Glomerular endothelial cell (primary cell): Measurements from ENCODE around the gene TLX3. TPM values are rescaled to one million over a fixed set of nuclear protein-coding genes. Genes with fewer than 3 reads are reported as not detected.
"Not testable (repeated sequence)": the region's sequence is repeated elsewhere in the genome, so short reads cannot be mapped to it uniquely, and the experiment has no call there.

ENCODE experiments used
- DNase-seq: peaks from one replicate; pipeline ENCODE4 v3.0.0-alpha.2; 2011; ENCODE audit warnings: low read depth, low spot score; ENCODE audit errors: extremely low read depth
- total RNA-seq: library from RNA; depleted of rRNA; stranded (reverse); fragments of >200 nt; gene quantifications from 2 replicates; pipeline ENCODE4 v1.2.3, GENCODE V29; 2015

Gene TLX3
- total RNA-seq = not detected in 2 replicates

DNA sequence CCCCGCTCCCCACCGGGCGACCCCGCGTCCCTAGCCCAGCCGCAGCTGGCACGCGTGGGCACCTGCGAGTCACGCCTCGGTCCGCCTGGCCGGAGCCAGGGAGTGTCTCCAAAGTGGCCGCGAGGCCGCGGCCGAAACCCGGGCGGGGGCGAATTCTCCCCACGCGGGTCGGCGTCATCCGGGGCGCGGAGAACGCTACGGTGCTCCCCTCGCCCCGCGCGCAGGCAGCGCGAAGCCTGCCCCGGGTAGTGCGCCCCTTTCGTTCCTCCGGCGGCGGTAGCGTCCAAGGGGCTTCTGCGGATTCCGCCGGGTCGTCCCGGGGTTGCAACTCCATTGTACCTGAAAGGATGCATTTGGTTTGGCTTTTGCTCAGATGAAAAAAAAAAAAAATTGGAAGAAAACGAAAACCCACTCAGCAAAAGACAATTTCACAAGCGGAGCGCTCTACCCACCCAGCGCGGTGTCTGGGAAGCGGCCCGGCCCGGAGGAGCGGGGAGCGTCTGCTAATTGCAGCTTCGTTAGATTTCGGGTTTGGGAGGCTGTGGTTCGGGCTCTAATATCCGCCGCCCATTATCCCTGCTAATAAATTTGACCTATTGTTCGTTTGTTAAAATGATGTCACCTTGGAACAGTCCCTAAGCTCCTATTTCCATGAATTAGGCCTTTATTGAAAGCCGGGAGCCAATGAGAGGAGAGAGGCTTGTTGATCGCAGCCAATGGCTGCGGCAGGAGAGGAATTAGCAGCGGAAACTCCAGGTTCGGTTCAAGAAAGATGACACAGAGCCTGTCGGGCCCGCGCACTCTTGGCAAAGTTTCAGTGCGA lies at the start of gene TLX3:
TSS of gene TLX3 (plus strand) at position 796 of the 823 bp plus-strand sequence. CDS start 118 bp downstream, outside the sequence.
- DNase-seq = no peak

DNA sequence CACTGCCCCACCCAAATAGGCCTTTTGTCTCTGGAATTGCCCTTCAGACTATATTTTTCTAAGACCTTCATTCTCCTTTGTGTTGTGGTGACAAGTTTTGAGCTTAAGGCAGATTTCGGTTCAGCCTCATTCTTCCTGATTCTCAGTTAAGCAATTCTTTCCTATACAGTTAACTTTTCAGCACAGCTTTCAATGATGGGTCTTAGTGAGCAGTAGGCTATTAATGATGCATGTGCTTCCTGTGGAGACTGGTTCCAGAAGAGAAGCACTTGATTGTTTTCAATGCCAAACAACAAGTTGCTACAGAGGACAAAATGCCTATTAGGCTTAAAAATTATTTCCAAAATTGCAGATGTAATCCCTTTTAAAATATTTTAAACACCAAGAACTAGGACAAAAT lies 47.7 kb upstream of the TLX3 start:
- DNase-seq = no peak

DNA sequence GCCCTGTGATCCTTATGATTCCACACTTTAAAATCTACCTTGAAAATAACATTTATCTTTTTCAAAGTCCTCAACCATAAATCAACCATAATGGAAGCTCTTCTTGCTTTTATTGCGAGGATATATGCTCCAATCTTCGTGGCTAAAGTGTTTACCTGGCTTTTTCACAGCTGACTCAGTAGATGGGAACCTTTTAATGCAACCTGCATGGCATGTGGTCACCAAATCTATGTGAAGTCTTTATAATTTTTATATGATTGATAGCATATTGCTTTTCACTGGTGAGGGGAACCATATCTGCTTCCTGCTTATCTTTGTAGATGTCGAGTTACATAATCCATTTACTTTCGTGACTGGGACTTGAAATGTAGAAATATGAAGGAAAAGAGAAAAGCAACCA lies 47.1 kb upstream of the TLX3 start:
- DNase-seq = no peak

DNA sequence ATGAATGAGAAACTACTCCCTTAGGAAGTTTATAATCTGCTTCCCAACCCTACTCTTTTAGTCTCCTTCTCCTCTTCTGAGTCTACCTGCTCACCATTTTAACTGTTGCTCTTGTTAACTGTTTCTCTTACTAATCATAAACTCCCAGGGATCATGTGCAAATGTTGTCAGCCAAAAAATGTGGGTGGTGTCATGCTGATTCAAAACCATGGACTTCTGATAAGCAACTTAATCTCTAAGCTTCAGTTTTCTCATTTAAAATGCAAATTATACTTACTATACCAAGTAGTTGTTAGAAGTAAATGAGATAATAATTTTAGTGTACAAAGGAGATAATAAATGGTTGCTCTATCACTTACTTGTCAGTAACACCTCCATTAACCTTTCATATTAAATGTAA lies 45.9 kb upstream of the TLX3 start:
- DNase-seq = no peak

DNA sequence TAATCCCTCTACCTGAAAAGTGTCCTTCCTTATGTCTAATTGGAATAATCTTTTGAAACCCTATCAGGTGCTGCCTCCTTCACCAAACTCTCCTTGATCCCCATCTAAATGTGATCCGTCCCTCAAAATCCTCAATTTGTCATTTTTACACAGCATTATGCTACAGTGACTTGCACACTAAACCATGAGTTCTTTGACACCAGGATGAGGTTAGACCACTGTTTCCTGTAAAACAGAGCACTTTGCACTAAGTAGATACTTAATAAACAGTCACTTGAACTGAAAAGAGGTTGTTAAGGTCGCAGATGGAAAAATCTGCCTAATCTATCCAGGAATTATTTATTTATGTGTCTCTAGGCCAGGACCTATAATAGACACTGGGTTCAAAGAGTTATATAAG lies 44.2 kb upstream of the TLX3 start:
- no peak for DNase-seq

DNA sequence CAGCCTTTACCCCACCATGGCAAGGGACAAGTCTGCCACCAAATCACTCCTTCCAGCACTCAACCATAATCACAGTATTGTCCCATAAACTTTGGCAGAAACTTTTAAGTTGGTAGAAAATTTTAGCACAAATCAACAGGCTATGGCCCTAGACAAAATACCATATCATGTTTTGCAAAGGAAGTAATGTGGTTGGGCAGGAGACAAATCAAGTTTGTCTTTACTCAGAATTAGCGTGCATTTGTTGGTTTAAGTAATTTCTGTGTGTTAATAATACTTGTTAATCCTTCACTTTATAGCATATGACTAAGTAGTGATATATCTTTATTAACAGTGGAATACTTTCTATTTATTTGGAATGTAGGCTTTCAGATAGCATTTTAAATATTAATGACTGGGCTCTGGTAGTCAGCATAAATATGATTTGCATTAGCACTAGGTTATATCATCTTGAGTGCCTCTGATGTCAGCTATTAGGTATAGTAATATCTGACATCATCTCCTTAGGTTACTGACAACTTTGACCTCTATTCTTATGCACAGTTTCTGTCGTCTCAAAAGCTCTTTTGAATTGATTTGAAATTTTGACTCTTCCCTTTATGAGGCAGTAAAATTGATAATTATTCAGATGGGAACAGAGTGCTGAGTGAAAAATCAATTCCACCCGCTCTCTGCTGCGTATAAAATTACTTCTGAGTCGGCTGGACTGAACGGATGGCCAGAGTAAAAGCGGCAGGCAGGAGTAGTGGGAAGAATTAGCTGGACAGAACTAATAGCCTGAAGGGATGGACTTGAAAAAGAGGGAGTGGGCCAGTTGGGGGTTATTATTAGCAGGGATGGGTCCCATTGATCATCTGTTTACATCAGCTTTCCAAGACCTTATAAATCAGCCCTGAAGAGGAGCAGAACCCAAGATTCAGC lies 40.1 kb upstream of the TLX3 start:
- DNase-seq = no peak

DNA sequence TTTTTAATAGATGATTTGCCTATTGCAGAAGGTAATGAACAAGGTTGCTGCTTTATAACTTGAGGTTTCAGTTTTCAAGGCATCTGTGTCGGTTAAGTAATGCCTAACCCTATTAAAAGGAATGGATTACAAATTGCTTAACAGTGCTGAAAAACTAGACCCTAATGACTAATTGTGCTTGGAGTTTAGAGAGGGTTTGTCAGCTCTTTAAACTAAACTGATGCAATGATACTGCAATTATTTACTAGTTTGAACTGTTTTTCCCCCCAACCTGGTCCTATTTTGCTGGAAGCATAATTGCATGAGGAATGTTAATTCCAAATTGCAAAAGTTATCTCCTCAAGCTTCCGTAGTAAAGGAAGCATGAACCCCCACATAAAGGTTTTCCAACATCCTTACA lies 39.3 kb upstream of the TLX3 start:
- no peak for DNase-seq

DNA sequence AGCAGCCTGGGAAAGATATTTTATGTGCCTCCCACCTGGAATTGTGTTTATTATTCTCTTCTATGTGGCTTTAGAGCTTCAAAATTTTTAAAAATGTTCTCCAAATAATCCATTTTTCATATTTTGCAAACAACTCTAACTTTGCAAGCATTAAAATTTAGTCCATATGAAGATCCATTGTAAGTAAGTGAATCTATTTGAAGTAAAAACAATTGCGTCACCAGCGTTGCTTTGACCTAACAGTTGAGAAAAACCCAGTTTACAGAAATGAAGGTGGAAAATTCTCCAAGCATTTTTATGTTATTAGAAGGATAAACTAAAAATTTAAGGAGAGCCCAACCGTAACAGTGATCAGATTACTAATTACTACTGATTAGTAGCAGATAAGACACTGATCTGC lies 38.9 kb upstream of the TLX3 start:
- no peak for DNase-seq

DNA sequence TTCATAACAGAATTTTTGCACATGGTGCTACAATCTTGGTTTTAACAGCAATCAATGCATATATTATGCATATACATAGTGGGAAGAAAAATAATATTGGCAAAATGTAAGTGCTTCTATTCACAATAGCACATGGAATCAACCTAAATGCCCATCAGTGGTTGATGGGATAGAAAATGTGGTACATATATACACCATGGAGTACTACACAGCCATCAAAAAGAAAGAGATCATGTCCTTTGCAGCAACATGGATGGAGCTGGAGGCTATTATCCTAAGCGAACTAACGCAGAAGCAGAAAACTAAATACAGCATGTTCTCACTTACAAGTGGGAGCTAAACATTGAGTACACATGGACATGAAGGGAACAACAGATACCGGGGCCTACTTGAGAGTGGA lies 37.2 kb upstream of the TLX3 start:
- no peak for DNase-seq

DNA sequence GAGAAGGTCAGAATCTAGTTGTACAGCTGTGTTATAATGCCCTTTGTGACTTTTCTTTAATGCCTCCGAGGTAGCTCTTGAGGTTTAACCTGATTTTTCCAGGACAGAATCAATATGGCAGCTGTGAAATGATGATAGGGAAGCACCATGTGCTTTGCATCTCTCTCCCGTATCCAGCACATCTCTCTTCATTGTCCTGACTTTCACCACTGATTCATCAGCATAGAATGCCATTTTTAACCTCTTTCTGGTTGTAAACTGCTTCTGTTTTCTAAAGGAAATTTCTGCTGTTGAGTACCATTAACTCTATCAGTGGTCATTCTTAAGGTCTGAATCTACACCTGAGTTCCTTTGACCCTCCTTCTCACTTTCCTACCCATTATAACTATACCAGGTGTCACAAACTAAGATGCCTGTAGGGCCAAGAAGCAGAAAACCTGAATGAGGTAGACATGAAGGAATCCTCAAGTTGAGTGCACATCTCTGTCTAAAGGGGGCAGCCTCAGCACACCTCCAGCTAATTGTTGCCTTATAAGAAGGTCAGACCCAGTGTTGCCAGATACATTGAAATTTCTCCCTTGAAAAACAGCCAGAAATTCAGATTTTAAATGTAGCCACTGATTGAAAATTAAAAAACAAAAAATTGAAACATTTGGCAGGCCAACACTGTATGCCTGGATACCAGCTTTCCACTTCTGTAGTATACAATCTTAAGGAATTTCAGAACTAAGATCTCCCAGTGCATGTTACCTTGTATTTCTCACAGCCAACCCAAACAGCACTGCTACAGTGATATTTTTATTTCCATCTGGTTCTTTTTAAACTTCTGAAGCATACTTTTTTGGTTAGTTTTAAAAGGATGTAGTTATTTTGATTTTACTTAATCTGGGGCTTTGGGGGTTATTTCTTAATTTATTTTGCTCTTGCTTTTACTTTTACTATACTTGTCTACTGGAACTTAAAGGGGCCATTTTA lies 35.8 kb upstream of the TLX3 start:
- DNase-seq = no peak

DNA sequence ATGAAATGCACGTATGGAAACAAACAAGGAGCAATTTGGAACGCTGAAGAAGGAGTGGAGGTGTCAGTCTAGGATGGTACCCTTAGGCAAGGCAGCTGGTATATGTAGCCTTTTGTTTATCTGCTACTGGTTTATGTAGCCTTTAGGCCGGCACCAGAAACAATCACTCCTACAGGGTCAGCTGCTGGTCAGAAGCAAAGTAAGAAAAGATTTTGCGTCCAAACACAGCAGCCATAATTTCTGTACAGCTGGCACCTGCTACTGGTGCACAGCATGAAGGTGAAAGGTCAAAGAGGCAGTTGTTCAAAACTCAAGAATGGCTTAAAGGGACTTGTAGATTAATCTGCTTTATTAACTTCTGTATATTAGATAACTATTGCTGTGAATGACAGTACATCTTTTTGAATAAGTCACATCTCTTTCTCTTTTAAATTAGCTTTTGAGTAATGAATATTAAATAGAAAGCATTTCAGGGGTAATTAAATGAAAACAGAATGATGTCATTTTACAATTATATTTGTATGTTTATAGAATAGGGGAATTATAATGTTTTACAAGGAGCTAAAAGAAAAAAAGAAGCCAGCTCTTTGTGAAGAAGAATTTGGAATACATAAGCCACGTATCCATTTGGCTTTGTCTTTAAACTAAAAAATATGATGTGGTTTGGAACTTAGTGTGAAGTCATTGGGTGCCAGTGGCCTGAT lies 33.1 kb upstream of the TLX3 start:
- DNase-seq = no peak

DNA sequence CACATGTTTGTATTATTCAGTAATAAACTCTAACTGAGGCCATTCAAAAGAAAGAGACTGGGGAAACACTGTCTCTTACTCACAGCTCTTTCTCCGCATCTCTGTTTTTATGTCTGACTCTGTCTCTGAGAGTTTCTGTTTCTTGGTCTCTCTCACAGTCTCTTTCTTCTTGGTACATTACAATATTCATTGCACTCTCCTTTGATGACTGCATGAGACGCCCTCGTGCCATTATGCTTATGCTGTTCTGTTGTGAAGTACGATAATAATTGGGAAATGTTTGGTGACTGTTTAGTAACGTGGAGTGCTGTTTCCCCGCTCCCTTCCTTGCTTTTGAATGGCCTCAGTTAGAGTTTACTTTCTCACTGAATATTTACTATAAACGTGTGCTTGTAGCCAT lies 25.3 kb upstream of the TLX3 start:
- no peak for DNase-seq

DNA sequence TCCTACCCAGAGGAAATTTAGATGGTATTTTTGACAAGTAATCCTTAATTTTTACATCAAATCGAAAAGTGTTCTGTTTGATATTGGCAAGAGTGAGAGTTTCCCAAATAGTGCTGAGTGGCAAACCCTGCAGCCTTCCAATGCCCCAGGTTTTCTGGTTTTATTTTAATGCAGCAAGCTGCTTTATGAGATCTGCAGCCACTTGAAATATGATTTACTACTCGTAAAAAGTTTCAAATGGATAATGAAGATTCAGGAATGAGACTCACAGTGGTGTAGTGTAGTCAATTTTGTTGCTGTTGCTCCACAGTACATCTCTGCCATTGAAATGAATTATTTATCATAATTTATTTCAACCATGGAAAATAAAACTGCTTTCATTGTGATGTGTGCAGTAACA lies 23.6 kb upstream of the TLX3 start:
- DNase-seq = no peak

DNA sequence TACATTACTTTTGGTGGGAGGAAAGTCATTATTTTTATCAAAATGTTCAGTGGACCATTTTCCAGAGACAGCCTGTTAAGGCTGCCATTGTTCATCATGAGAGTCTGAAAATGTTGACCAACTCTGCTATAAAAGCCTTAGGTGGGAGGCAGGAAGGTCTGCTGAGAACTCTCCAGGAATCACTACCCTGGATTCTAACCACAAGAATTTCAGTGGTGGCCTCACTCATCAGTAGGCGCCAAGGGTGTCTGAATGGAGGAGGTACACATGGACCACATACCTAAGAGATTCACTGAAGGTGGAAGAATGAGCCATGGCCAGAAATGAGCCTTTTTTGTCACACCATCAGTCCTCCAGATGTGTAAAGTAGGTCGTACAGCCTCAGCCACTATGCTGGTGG lies 21.0 kb upstream of the TLX3 start:
- no peak for DNase-seq

DNA sequence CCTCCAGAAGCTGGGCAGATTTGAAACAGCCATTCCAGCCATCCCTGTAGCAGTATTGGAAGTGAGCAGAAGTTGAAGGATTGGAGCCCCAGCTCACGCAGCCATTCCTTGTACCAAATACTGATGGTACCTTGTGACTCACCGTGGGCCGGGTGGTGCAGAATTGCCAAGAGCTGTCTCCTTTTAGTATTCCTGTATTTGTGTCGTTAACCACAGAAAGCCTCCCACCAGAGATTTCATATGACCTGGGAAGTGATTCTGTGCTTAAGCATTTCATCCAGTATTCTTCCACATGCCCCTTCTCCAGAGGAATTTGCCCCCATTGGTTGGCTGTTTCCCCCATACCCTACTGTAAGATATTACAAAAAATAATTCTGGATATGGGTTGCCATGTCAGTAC lies 17.7 kb upstream of the TLX3 start:
- no peak for DNase-seq

DNA sequence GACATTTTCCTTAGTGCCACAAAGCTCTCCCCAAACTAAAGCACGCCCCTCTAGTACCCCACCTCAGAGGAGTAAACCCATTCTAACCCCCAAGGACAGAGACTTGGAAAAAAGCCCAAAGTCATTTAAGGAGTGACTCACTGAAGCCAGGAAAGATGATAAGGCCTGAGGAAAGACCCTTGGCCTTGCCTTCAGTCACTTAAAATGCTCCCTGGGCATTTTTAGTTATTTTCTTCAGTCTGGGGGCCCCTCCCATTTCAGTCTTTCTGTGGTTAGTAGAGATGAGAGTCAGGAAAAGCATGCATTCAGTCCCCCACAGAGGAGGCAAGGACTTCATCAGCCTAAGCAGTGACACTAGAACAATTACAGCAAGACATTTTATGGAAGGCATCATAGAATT lies 13.7 kb upstream of the TLX3 start:
- no peak for DNase-seq

DNA sequence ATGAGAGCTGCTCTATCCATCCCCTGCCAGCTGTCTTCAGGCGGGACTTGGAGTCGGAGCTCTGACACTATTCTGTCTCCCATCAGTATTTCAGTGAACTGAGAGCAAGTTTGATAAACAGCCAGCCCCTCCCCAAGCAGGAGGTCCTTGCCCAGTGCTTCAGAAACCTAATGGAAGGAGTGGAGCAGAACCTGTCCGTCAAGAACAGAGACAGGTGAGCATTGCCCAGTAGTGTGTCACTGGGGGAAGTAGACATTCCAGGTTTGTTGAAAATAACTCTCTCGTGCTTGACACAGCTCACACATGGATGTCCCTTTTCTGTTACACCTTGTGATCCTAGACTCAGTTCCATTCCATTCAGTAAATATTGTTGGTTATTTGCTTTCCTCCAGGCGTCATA lies 13.2 kb upstream of the TLX3 start:
- no peak for DNase-seq

DNA sequence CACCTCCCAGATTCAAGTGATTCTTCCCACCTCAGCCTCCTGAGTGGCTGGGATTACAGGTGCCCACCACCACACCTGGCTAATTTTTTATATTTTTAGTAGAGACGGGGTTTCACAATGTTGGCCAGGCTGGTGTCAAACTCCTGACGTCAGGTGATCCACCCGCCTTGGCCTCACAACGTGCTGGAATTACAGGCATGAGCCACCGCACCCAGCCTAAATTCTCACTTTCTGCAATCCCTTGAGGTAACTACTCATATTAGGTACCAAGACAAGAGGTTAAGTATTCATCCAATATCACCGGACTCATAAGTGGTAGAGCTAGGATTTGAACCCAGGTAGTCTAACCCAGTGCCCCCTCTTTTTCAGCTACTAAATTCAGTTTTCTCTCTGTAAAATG lies 11.1 kb upstream of the TLX3 start:
- not testable (repeated sequence) for DNase-seq

DNA sequence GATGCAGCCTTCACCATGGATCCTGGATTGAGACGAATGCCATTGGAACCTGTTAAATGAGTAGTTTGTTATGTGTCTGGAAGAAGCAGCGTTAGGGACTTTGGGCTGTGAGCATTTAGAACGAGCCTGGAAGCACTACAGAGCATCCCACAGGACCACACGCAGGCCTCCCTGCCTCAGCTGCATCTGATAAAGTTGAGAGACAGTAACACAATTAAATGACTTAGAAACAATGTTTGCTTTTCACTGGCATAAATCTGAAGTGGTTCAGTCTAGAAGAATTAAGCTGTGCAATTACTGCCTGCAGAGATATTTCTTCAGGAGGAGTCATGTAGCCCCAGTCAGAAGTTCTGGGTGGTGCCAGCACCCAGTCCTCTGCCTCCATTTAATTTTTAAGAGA lies 9.8 kb upstream of the TLX3 start:
- no peak for DNase-seq

DNA sequence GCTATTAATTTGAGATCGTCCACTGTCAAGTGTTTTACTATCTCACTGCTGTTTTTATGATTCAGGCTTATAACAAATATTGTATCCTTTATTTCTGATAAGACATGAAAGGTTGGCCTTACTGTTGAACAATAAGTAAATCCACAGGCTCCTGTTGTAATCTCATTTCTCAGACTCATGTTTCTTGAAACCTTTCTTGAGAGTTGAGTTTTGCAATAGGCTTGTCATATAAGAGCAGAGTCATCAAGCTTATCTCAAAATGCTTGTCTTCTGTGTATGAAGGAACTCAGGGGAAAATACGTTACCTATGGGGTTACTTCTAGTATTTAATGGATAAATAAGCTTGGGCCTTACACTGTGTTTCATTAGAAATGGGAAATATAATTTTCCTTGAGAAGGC lies 9.2 kb upstream of the TLX3 start:
- DNase-seq = no peak
